ENCODE data around the gene NHERF2.

The NHERF2 gene

DNA sequence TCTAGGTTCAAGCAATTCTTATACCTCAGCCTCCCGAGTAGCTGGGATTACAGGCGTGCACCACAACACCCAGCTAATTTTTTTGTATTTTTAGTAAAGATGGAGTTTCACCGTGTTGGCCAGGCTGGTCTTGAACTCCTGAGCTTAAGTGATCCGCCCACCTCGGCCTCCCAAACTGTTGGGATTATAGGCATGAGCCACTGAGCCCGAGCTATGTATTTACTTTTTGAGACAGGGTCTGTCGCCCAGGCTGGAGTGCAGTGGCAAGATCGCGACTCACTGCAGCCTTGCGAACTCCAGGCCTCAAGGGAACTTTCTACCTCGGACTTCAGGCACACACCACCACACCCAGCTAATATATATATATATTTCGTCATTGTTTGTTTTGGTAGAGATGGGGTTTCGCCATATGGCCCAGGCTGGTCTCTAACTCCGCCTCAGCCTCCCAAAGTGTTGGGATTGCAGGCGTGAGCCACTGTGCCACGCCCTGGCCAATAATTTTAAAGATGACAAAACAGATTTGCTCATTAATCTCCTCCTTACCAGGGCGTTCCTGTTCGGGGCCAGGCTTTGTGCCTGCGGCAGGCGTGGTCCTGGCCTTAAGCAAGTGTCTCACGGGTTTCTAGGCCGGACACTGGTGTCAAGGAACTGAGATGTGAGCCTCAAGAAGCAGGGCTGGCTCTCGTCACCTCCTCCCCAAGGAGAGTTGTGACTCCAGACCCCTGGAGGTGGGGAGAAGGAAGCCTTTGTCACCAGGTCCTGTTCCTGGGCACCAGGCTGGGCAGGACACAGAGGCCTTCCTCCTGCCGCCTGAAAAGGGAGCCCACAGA lies 11.4 kb upstream of the NHERF2 start:
- TF ChIP-seq, protein P1, sequence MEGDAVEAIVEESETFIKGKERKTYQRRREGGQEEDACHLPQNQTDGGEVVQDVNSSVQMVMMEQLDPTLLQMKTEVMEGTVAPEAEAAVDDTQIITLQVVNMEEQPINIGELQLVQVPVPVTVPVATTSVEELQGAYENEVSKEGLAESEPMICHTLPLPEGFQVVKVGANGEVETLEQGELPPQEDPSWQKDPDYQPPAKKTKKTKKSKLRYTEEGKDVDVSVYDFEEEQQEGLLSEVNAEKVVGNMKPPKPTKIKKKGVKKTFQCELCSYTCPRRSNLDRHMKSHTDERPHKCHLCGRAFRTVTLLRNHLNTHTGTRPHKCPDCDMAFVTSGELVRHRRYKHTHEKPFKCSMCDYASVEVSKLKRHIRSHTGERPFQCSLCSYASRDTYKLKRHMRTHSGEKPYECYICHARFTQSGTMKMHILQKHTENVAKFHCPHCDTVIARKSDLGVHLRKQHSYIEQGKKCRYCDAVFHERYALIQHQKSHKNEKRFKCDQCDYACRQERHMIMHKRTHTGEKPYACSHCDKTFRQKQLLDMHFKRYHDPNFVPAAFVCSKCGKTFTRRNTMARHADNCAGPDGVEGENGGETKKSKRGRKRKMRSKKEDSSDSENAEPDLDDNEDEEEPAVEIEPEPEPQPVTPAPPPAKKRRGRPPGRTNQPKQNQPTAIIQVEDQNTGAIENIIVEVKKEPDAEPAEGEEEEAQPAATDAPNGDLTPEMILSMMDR (IDR thresholded peaks at IDR 0.05; ENCODE audit: low read depth, low read length, missing control alignments) = no peak
- DNase-seq = no peak
- H3K27me3 ChIP-seq (replicated peaks) = peaks cover 9% of the 10 kb centered on the region
- H3K27ac ChIP-seq = no peak overlapping the region
- no peak overlapping the region for H3K4me3 ChIP-seq (ENCODE audit: low read depth, low read length)
- in situ Hi-C loops (cut with HindIII; ENCODE audit: low pct_ligation_motif_present, low sequenced_read_pairs) = no loop called here
- H3K36me3 ChIP-seq (replicated peaks) = no peaks in the 10 kb centered on the region

DNA sequence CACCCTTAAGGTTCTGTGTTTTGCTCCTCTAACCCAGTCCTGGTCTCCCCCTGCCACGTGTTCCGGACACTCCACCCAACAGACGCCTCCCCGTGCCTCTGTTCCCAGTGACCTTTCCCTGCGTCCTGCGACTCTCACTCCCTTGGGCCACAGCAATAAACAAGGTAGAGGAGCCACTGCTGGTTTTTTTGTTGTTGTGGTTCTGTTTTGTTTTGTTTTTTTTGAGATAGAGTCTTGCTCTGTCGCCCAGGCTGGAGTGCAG lies 10.8 kb upstream of the NHERF2 start:
- in situ Hi-C loops (cut with HindIII; ENCODE audit: low pct_ligation_motif_present, low sequenced_read_pairs) = no loop called here
- Histone ChIP-seq H3K27me3 (replicated peaks) (peaks cover 13% of the 10 kb centered on the region), H3K27ac (no peak overlapping the region), H3K4me3 (ENCODE audit: low read depth, low read length) (no peak overlapping the region), H3K36me3 (replicated peaks) (no peaks in the 10 kb centered on the region)
- TF ChIP-seq, protein P1 (IDR thresholded peaks at IDR 0.05; ENCODE audit: low read depth, low read length, missing control alignments) = no peak
- no peak for DNase-seq

DNA sequence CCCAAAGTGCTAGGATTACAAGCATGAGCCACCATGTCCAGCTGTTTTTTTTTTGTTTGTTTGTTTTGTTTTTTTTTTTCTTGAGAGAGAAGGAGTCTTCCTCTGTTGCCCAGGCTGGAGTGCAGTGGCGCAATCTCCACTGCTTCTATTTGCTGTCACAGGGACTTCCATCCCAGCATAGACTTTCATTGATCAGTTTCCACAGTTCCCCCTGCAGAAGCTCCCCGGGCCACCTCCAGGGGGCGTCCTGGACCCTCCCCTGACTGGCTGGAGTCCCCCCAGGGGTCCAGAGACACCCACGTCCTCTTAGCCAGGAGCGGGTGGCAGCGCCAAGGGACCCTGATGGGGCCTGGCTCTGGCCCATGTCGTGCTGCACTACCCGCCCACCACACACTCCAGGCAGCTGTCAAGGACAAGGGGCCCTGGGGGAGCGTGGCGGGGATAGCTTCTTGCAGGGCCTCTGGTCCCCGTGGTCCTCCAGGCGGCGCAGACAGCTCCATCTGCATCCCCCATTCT lies 10.2 kb upstream of the NHERF2 start:
- Histone ChIP-seq H3K27me3 (replicated peaks) (peaks cover 13% of the 10 kb centered on the region), H3K27ac (no peak overlapping the region), H3K4me3 (ENCODE audit: low read depth, low read length) (no peak overlapping the region), H3K36me3 (replicated peaks) (no peaks in the 10 kb centered on the region)
- in situ Hi-C loops (cut with HindIII; ENCODE audit: low pct_ligation_motif_present, low sequenced_read_pairs) = no loop called here
- TF ChIP-seq, protein P1 (IDR thresholded peaks at IDR 0.05; ENCODE audit: low read depth, low read length, missing control alignments) = peak; percentile 74
- DNase-seq = no peak

DNA sequence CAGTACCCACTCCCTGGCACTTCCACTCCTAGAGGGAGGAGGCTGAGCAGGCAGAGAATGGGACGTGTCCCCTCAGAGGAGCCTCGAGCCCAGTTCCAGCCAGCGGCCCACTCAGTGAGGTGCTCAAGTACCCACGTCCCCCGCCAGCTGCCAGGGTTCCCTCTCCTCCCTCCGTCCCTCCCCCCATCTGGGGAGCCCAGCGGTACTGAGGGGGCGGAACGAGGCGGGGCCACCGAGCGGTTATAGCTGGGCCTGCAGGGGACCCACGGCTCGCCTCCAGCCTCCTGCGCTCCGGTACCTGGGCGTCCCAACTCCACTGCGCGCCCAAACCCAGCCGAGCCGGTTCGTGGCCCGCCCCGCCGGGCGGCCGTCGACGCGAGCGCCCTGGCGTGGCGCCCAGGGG lies 7.2 kb upstream of the NHERF2 start, which contains the start of gene NPW:
Gene NPW, plus strand, starts transcription at position 268 of the 403 bp plus-strand sequence.
- TF ChIP-seq, protein P1 (IDR thresholded peaks at IDR 0.05; ENCODE audit: low read depth, low read length, missing control alignments) = no peak
- H3K4me3 ChIP-seq (ENCODE audit: low read depth, low read length) = peak within 1 kb of the TSS; percentile 39
- no peak within 1 kb of the TSS for H3K27ac ChIP-seq
- no peak for DNase-seq
- peaks cover 13% of the 10 kb centered on the region for H3K27me3 ChIP-seq (replicated peaks)
- no peaks in the 10 kb centered on the region for H3K36me3 ChIP-seq (replicated peaks)
- in situ Hi-C loops (cut with HindIII; ENCODE audit: low pct_ligation_motif_present, low sequenced_read_pairs) = no loop called here

DNA sequence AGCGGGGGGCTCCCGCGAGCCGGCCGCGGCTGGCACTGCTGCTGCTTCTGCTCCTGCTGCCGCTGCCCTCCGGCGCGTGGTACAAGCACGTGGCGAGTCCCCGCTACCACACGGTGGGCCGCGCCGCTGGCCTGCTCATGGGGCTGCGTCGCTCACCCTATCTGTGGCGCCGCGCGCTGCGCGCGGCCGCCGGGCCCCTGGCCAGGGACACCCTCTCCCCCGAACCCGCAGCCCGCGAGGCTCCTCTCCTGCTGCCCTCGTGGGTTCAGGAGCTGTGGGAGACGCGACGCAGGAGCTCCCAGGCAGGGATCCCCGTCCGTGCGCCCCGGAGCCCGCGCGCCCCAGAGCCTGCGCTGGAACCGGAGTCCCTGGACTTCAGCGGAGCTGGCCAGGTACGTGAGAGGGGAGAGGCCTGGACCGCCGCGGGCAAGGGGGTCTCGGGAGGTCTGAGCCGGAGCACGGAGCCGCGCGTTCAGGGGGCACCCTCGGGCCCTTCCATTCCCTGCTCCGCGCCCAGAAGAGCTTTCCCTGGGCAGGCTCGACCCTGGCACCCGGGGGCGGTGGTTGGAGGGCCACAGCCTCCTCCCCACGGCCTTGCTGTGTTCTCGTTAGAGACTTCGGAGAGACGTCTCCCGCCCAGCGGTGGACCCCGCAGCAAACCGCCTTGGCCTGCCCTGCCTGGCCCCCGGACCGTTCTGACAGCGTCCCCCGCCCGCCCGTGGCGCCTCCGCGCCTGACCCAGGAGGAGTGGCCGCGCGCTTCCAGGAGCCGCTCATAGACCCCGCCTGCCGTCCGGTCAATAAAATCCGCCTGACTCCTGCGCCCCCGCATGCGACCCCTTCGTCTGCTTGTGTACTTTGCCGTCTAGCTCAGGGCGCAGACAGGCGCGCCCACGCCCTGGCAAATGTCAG lies 6.5 kb upstream of the NHERF2 start:
- in situ Hi-C loops (cut with HindIII; ENCODE audit: low pct_ligation_motif_present, low sequenced_read_pairs) = no loop called here
- TF ChIP-seq, protein P1 (IDR thresholded peaks at IDR 0.05; ENCODE audit: low read depth, low read length, missing control alignments) = no peak
- no peak for DNase-seq
- Histone ChIP-seq H3K4me3 (ENCODE audit: low read depth, low read length) (peak overlapping the region; percentile 39), H3K27me3 (replicated peaks) (peaks cover 13% of the 10 kb centered on the region), H3K27ac (no peak overlapping the region), H3K36me3 (replicated peaks) (no peaks in the 10 kb centered on the region)
